ENCODE measurements around the gene SLC30A3. TPM values are rescaled to one million over a fixed set of nuclear protein-coding genes. Genes with fewer than 3 reads are reported as not detected.
A peak's percentile ranks its signal among the peaks of the same experiment; 100 is the strongest.

SLC30A3 gene
- under 1 TPM in 1 of 3 donors, not detected in 2; 0.12 TPM for total RNA-seq
- long read RNA-seq, donor 1, result 0 reads
- long read RNA-seq, donor 2, result 0 reads

GRCh38 chr2:27262379-27263286 is at the start of gene SLC30A3:
TSS of gene SLC30A3 (minus strand) at chr2:27263047. CDS start at chr2:27262906, 141 bp downstream.
- DNase-seq (peak; percentile 59 to 75 (median 65)), ATAC-seq (peak; percentile 76)
- no peak within 1 kb of the TSS for H3K4me3 ChIP-seq
- TF ChIP-seq CTCF (IDR thresholded peaks at IDR 0.05), result no peak
- no peaks in the 10 kb centered on the region for H3K36me3 ChIP-seq (ENCODE audit: low read depth)
- intact Hi-C loops (cut with DNase I, micrococcal nuclease), result no loop called here
- peaks cover 33% of the 10 kb centered on the region for H3K4me1 ChIP-seq (ENCODE audit: low read depth)
- no peaks in the 10 kb centered on the region for H3K9me3 ChIP-seq

GRCh38 chr2:27312152-27312551 is 49.3 kb upstream of the SLC30A3 start:
- no peak for DNase-seq
- H3K9me3 ChIP-seq, result no peaks in the 10 kb centered on the region
- no peak for ATAC-seq
- TF ChIP-seq CTCF (IDR thresholded peaks at IDR 0.05), result no peak
- no peaks in the 10 kb centered on the region for H3K36me3 ChIP-seq (ENCODE audit: low read depth)
- H3K4me3 ChIP-seq, result no peak overlapping the region
- intact Hi-C loops (cut with DNase I, micrococcal nuclease), result no loop called here
- H3K4me1 ChIP-seq (ENCODE audit: low read depth), result peaks cover 4% of the 10 kb centered on the region

GRCh38 chr2:27309651-27310050 is 46.8 kb upstream of the SLC30A3 start:
- no peak for ATAC-seq
- H3K9me3 ChIP-seq, result no peaks in the 10 kb centered on the region

GRCh38 chr2:27308359-27308881 is 45.6 kb upstream of the SLC30A3 start, which contains the start of gene UCN:
TSS of gene UCN (minus strand) at chr2:27308445. CDS start at chr2:27307895, 550 bp downstream.
- TF ChIP-seq CTCF (IDR thresholded peaks at IDR 0.05), result no peak
- Histone ChIP-seq H3K4me1 (ENCODE audit: low read depth) (peaks cover 13% of the 10 kb centered on the region), H3K9me3 (no peaks in the 10 kb centered on the region), H3K4me3 (no peak within 1 kb of the TSS), H3K36me3 (ENCODE audit: low read depth) (no peaks in the 10 kb centered on the region)
- DNase-seq (peak in 2 of 3 donors; percentile 30 to 46), ATAC-seq (no peak)
- intact Hi-C loops (cut with DNase I, micrococcal nuclease), result no loop called here

More at GRCh38 chr2:27309651-27310050, 46.8 kb upstream of the SLC30A3 start:
- Histone ChIP-seq H3K4me3 (no peak overlapping the region), H3K4me1 (ENCODE audit: low read depth) (peaks cover 13% of the 10 kb centered on the region), H3K36me3 (ENCODE audit: low read depth) (no peaks in the 10 kb centered on the region)
- no peak for TF ChIP-seq CTCF (IDR thresholded peaks at IDR 0.05)
- no peak for DNase-seq
- intact Hi-C loops (cut with DNase I, micrococcal nuclease), result no loop called here

- H3K4me3 ChIP-seq, result no peak overlapping the region
- H3K9me3 ChIP-seq, result no peaks in the 10 kb centered on the region
- peak; percentile 23 for ATAC-seq
- intact Hi-C loops (cut with DNase I, micrococcal nuclease), result no loop called here
- no peak for DNase-seq
- peaks cover 13% of the 10 kb centered on the region for H3K4me1 ChIP-seq (ENCODE audit: low read depth)
- no peak for TF ChIP-seq CTCF (IDR thresholded peaks at IDR 0.05)
- H3K36me3 ChIP-seq (ENCODE audit: low read depth), result no peaks in the 10 kb centered on the region
Observed at GRCh38 chr2:27307545-27308358, 44.9 kb upstream of the SLC30A3 start.

Data from mucosa of descending colon (tissue), 3 donors.